ENCODE measurements around the gene LRRC8B.

The LRRC8B gene

GRCh38 chr1:89630048-89630447, 105.4 kb downstream of the LRRC8B start:
- no peak for TF ChIP-seq JUND (IDR thresholded peaks at IDR 0.05; ENCODE audit: low read depth)
- in situ Hi-C loops (cut with HindIII; ENCODE audit: low pct_unique_long_range_greater_than_20kb, low sequenced_read_pairs) = no loop called here
- DNase-seq (ENCODE audit: low read depth in 1 of 2, low spot score in 1 of 2) = no peak

DNA sequence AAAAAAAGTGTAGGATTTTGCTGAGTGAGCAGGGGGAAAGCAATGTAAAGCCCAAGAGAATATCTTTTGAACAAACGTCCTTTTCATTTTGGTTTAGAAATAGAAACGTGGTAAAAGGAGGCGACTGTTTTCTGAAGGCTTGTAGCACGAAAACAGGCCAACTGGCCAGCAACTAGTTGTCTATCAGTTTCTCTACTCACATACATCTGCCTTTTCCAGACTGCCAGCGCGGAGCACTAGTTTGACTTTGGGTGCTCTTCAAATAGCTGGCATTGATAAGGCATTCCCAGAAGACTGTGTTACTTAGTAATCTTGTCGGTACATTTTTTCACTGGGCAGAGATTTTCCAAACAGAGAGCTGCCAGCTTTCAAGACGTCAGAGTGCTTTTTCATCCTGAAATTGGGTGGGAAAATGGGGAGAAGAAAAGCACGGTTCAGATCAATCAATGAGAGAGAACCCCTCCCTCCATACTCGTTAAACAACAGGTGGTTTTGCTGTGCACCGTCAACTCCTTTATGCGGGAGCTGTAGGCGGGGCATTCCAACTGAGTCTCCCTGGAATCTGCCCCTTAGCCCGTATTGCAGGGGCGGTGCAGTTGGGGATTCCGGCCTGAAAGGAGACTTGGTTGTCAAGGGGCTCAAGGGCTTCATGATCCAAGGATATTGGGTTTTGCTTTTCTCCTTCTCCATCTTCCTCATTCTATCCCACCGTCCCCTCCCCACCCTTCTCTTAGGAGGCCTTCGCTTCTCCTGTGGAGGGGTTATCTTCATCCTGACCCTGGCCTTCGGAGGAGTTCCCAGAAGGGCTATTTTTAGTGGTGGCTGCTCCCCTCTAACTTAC, 107.4 kb downstream of the LRRC8B start:
- no peak for TF ChIP-seq JUND (IDR thresholded peaks at IDR 0.05; ENCODE audit: low read depth)
- DNase-seq (ENCODE audit: low read depth in 1 of 2, low spot score in 1 of 2) = no peak
- in situ Hi-C loops (cut with HindIII; ENCODE audit: low pct_unique_long_range_greater_than_20kb, low sequenced_read_pairs) = no loop called here

DNA sequence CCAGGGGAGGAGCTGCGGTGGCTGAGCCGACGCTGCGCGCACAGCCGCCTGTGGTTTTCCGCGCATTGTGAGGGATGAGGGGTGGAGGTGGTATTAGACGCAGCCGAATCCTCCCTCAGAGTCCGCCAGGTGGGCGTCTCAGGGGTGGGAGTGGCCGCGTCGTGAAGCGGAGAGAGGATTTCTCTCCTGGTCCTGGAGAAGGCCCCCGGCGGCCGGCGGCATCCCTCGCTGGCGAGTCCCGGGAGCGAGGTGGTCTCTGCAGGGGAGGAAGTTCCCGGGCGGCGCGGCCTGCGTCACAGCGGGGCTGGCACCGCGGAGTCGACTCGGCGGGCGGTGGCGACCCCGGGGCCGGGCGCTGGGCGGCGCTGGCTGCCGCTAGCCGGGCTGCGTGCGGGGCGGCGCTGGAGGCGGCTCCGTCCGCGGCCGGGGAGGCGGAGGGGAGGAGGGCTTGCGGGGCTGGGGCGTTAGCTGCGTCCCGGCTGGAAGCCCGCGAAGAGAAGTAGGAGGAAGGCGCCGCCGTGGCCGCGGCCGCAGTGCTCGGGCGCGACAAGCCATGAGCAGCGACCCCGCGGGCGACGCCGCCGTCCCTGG, 108.1 kb downstream of the LRRC8B start, which contains the start of gene LRRC8C:
LRRC8C (plus strand) TSS at position 464 of the 591 bp plus-strand sequence. CDS start 53,354 bp downstream, outside the sequence.
- DNase-seq (ENCODE audit: low read depth in 1 of 2, low spot score in 1 of 2) = peak; percentile 46 to 54
- in situ Hi-C loops (cut with HindIII; ENCODE audit: low pct_unique_long_range_greater_than_20kb, low sequenced_read_pairs) = no loop called here
- no peak for TF ChIP-seq JUND (IDR thresholded peaks at IDR 0.05; ENCODE audit: low read depth)

DNA sequence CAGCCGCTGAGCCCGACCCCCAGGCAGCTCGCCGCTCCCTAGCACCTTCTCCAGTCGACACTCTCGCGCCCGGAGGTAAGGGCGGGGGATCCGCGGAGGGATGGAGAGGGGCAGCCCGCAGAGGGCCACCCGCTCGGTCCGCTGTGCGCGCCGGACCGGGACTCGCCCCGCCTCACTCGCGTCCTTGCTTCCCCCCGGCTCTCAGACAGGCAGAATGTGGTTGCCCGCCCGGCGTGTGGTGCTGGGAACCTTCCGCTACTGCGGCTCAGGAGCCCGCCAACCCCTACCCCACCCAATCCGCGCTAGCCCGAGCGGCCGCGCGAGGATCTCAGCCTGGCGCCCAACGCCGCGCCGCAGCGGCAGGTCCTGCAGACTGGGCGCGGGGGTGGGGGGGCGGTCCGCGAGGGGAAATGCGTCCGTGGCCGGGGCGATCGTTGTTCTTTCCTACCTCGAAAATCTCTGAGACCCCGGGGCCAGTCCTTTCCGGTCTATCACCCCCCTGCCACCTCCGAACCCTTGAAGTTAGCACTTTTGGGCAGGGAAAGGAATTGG, 108.7 kb downstream of the LRRC8B start:
- in situ Hi-C loops (cut with HindIII; ENCODE audit: low pct_unique_long_range_greater_than_20kb, low sequenced_read_pairs) = no loop called here
- peak; percentile 1 to 16 for DNase-seq (ENCODE audit: low read depth in 1 of 2, low spot score in 1 of 2)
- no peak for TF ChIP-seq JUND (IDR thresholded peaks at IDR 0.05; ENCODE audit: low read depth)

- TF ChIP-seq JUND (IDR thresholded peaks at IDR 0.05; ENCODE audit: low read depth) = no peak
- peak in 1 of 2 experiments; percentile 1 for DNase-seq (ENCODE audit: low read depth in 1 of 2, low spot score in 1 of 2)
- in situ Hi-C loops (cut with HindIII; ENCODE audit: low pct_unique_long_range_greater_than_20kb, low sequenced_read_pairs) = no loop called here
These were observed 109.4 kb downstream of the LRRC8B start for GRCh38 chr1:89633800-89634625.

DNA sequence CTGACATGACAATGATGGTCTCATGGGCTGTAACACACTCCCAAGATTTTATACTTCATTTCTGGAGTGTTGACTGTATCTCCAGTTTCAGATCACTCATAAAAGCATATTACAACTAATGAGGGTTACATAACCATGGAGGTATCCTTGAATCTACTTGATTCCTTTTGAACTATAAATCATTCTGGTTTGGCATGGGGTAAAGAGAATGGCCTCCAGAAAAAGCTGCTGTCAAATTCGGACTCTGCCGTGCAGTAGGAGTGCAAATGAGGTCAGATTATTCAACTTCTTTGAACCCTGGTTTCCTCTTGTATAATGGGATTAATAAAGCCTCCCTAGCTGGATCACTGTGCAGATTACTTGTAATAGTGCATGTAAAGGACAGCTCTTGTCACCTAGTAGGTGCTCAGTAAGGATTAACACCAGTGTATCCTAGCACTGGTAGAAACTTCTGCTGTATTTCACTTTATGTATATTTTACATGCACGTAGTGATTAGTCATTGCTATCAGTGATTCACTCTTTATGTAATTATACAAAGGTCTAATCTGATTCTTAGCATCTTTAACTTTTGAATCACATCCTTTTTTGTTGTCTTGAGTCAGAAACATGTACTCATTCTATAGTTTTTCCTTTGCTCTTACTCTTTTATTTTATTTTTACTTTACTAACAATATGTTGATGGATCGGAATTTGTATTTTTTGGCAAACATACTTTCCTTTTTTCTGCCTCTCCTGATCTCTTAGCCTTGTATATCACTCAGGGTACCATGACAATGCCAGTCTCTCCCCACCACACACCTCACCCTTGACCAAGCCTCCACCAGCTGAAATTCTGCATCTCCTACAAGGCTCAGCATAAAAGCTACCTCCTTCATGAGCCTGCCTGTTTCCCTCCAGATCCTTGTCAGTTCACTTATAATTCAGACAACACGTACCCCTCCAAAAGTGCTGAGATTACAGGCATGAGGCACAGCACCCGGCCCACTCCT, 111.5 kb downstream of the LRRC8B start:
- TF ChIP-seq JUND (IDR thresholded peaks at IDR 0.05; ENCODE audit: low read depth) = no peak
- in situ Hi-C loops (cut with HindIII; ENCODE audit: low pct_unique_long_range_greater_than_20kb, low sequenced_read_pairs) = no loop called here
- no peak for DNase-seq (ENCODE audit: low read depth in 1 of 2, low spot score in 1 of 2)

GRCh38 chr1:89637496-89637895, 112.9 kb downstream of the LRRC8B start:
- in situ Hi-C loops (cut with HindIII; ENCODE audit: low pct_unique_long_range_greater_than_20kb, low sequenced_read_pairs) = no loop called here
- no peak for TF ChIP-seq JUND (IDR thresholded peaks at IDR 0.05; ENCODE audit: low read depth)
- no peak for DNase-seq (ENCODE audit: low read depth in 1 of 2, low spot score in 1 of 2)

- TF ChIP-seq JUND (IDR thresholded peaks at IDR 0.05; ENCODE audit: low read depth) = no peak
- no peak for DNase-seq (ENCODE audit: low read depth in 1 of 2, low spot score in 1 of 2)
- in situ Hi-C loops (cut with HindIII; ENCODE audit: low pct_unique_long_range_greater_than_20kb, low sequenced_read_pairs) = no loop called here
These were observed 115.8 kb downstream of the LRRC8B start for GRCh38 chr1:89640440-89640839.

GRCh38 chr1:89641781-89642180, 117.2 kb downstream of the LRRC8B start:
- in situ Hi-C loops (cut with HindIII; ENCODE audit: low pct_unique_long_range_greater_than_20kb, low sequenced_read_pairs) = no loop called here
- DNase-seq (ENCODE audit: low read depth in 1 of 2, low spot score in 1 of 2) = no peak
- no peak for TF ChIP-seq JUND (IDR thresholded peaks at IDR 0.05; ENCODE audit: low read depth)

DNA sequence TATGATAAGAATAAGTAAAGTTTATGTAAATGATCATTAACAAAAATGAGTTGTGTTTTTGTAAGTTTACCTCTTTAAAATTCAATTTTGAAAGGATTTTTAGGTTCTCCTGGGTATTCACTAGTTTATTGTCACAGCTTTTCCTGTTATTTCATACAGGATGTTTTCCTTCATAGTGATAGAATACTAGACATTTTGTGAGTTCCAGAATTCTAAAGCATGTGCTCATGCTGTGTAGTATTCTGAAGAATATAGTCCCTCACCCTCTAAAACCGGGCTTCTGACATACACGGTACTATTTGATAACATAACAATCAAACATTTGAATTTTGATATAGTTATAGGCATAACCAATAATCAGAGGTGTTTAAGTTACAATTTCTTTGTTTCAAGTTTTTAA, 118.9 kb downstream of the LRRC8B start:
- no peak for DNase-seq (ENCODE audit: low read depth in 1 of 2, low spot score in 1 of 2)
- in situ Hi-C loops (cut with HindIII; ENCODE audit: low pct_unique_long_range_greater_than_20kb, low sequenced_read_pairs) = no loop called here

GRCh38 chr1:89644119-89644814, 119.6 kb downstream of the LRRC8B start:
- in situ Hi-C loops (cut with HindIII; ENCODE audit: low pct_unique_long_range_greater_than_20kb, low sequenced_read_pairs) = no loop called here
- TF ChIP-seq JUND (IDR thresholded peaks at IDR 0.05; ENCODE audit: low read depth) = no peak
- DNase-seq (ENCODE audit: low read depth in 1 of 2, low spot score in 1 of 2) = no peak

More for the DNA sequence above, 118.9 kb downstream of the LRRC8B start:
- no peak for TF ChIP-seq JUND (IDR thresholded peaks at IDR 0.05; ENCODE audit: low read depth)
